Testis (tissue), 3 donors: ENCODE results near the gene TMEFF1. TPM values are rescaled to one million over a fixed set of nuclear protein-coding genes. Genes with fewer than 3 reads are reported as not detected.

Source experiments
- DNase-seq: peaks from one replicate; pipeline ENCODE4 v3.0.0-alpha.2; 2019
- H3K27ac ChIP-seq, 2 donors: fragments of 200-600 bp; sonication (generic); one replicate each; pipeline ENCODE4 v1.5.1; 2019
- H3K27me3 ChIP-seq: fragments of 200-600 bp; sonication (generic); one replicate; pipeline ENCODE4 v1.5.1; 2019
- H3K36me3 ChIP-seq: fragments of 200-600 bp; sonication (generic); one replicate; pipeline ENCODE4 v1.5.1; 2017; ENCODE audit warnings: low read depth; ENCODE audit errors: missing control alignments
- H3K4me1 ChIP-seq: fragments of 200-600 bp; sonication (generic); one replicate; pipeline ENCODE4 v1.5.1; 2019
- H3K4me3 ChIP-seq, 2 donors: fragments of 200-600 bp; sonication (generic); one replicate each; pipeline ENCODE4 v1.5.1; 2017 to 2019
- H3K9me3 ChIP-seq: fragments of 200-600 bp; sonication (generic); one replicate; pipeline ENCODE4 v1.5.1; 2017
- POLR2A ChIP-seq: fragments of 450-650 bp; IDR thresholded peaks from one replicate; pipeline ENCODE4 v1.6.1; 2017; ENCODE audit warnings: antibody characterized with exemption, mild to moderate bottlenecking, moderate library complexity
- WGBS, 2 donors: methylation state at CpG; one replicate each; pipeline ENCODE4 v1.1.5; 2018; 5-methylcytosine and 5-hydroxymethylcytosine counted together
- intact Hi-C: fragments of 100-400 bp; cut with DNase I; formaldehyde crosslinking; loops from one replicate; pipeline ENCODE4 v1.15.1; 2023; ENCODE audit warnings: low total_unique reads
- polyA plus RNA-seq: library from polyadenylated mRNA; stranded (reverse); fragments of 350-450 nt; fragmentation: Illumina TruSeq; extraction: RNeasy Lipid Tissue Mini Kit (QIAGEN cat#74804); gene quantifications from one replicate; pipeline ENCODE4 v1.2.3, GENCODE V29; 2014; ENCODE audit warnings: low read depth, low replicate concordance; ENCODE audit not compliant: insufficient read depth
- total RNA-seq, 2 donors: library from RNA; depleted of rRNA; stranded (reverse); fragments of >200 nt; gene quantifications; one replicate each; pipeline ENCODE4 v1.2.3, GENCODE V29; 2016
- TF ChIP-seq, protein P1 (sequence below), 3 experiments: fragments of 450-650 bp in 2 of 3; fragments of 200-600 bp in 1 of 3; sonication (generic) in 1 of 3; IDR thresholded peaks; one replicate each; pipeline ENCODE4 v1.5.1; 2016 to 2019; ENCODE audit warnings: antibody characterized with exemption in 3 of 3, mild to moderate bottlenecking in 2 of 3, moderate library complexity in 1 of 3

Gene TMEFF1
- total and polyA plus RNA-seq, 3 donors from 2014 or later, result 2.3 to 8.7 (median 5.9) TPM

GRCh38 chr9:100549048-100549447 lies 76.1 kb downstream of the TMEFF1 start:
- WGBS, 2 donors, result 83 to 89% methylated on average over 5 of the region's 5 CpGs

GRCh38 chr9:100554935-100555401 lies 82.0 kb downstream of the TMEFF1 start:
- Histone ChIP-seq H3K9me3 (no peaks in the 10 kb centered on the region), H3K4me1 (no peaks in the 10 kb centered on the region), H3K27ac (no peak overlapping the region), H3K27me3 (no peaks in the 10 kb centered on the region), H3K4me3 (no peak overlapping the region), H3K36me3 (no peaks in the 10 kb centered on the region)
- 58 to 78% methylated on average over 2 of the region's 2 CpGs for WGBS, 2 donors
- TF ChIP-seq, protein P1, sequence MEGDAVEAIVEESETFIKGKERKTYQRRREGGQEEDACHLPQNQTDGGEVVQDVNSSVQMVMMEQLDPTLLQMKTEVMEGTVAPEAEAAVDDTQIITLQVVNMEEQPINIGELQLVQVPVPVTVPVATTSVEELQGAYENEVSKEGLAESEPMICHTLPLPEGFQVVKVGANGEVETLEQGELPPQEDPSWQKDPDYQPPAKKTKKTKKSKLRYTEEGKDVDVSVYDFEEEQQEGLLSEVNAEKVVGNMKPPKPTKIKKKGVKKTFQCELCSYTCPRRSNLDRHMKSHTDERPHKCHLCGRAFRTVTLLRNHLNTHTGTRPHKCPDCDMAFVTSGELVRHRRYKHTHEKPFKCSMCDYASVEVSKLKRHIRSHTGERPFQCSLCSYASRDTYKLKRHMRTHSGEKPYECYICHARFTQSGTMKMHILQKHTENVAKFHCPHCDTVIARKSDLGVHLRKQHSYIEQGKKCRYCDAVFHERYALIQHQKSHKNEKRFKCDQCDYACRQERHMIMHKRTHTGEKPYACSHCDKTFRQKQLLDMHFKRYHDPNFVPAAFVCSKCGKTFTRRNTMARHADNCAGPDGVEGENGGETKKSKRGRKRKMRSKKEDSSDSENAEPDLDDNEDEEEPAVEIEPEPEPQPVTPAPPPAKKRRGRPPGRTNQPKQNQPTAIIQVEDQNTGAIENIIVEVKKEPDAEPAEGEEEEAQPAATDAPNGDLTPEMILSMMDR (IDR thresholded peaks at IDR 0.05), result no peak
- no peak for TF ChIP-seq POLR2A
- no peak for DNase-seq
- intact Hi-C loops, result no loop called here

More at GRCh38 chr9:100549048-100549447, 76.1 kb downstream of the TMEFF1 start:
- intact Hi-C loops, result no loop called here
- Histone ChIP-seq H3K9me3 (no peaks in the 10 kb centered on the region), H3K27me3 (no peaks in the 10 kb centered on the region), H3K36me3 (no peaks in the 10 kb centered on the region), H3K27ac (no peak overlapping the region), H3K4me1 (no peaks in the 10 kb centered on the region), H3K4me3 (no peak overlapping the region)
- TF ChIP-seq POLR2A, result no peak
- TF ChIP-seq, protein P1 (IDR thresholded peaks at IDR 0.05), result no peak
- DNase-seq, result no peak

DNA sequence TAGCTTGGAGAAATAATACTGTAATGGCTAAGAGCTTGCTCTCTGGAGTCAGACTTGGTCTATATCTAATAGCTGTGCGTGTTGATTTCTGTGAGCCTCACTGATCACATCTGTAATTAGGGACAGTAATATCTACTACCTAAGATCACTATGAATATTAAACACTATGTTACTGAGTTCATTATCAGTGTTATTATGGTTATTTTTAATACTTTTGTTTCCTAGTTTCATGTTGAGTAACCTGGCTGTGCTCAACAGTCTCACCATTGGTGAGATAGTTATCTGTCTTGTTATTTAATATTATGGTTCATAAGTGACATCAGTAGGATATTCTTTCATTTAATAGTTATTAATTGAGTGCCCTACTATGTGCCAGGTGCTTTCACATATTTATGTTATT lies 82.5 kb downstream of the TMEFF1 start:
- intact Hi-C loops, result no loop called here
- Histone ChIP-seq H3K27ac (no peak overlapping the region), H3K36me3 (no peaks in the 10 kb centered on the region), H3K27me3 (no peaks in the 10 kb centered on the region), H3K4me3 (no peak overlapping the region), H3K4me1 (no peaks in the 10 kb centered on the region), H3K9me3 (no peaks in the 10 kb centered on the region)
- TF ChIP-seq POLR2A, result no peak
- TF ChIP-seq, protein P1 (IDR thresholded peaks at IDR 0.05), result no peak
- DNase-seq, result no peak
- 77 to 92% methylated on average over 1 of the region's 1 CpG for WGBS, 2 donors

DNA sequence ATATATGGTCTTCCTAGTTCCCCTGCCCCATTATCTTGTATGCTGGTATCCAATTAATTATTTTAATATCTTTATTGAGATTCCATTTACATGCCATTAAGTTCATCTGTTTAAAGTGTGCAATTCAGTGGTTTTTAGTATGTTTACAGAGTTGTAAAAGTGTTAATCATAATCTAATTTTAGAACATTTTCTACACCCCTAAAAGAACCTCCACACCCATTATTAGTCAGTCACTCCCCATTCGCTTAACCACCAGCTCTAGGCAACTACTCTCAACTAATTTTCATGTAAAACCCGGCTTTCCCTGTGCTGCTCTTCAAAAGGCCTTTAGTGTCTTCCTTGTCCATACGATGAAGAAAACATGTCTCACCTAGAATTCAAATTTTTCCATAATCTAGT lies 84.1 kb downstream of the TMEFF1 start:
- WGBS, 2 donors, result 93 to 96% methylated on average over 3 of the region's 3 CpGs
- no peak for DNase-seq
- H3K9me3 ChIP-seq, result no peaks in the 10 kb centered on the region
- H3K27ac ChIP-seq, result no peak overlapping the region
- intact Hi-C loops, result no loop called here
- TF ChIP-seq POLR2A, result no peak
- TF ChIP-seq, protein P1 (IDR thresholded peaks at IDR 0.05), result no peak
- H3K4me1 ChIP-seq, result no peaks in the 10 kb centered on the region
- no peak overlapping the region for H3K4me3 ChIP-seq
- no peaks in the 10 kb centered on the region for H3K36me3 ChIP-seq
- no peaks in the 10 kb centered on the region for H3K27me3 ChIP-seq

DNA sequence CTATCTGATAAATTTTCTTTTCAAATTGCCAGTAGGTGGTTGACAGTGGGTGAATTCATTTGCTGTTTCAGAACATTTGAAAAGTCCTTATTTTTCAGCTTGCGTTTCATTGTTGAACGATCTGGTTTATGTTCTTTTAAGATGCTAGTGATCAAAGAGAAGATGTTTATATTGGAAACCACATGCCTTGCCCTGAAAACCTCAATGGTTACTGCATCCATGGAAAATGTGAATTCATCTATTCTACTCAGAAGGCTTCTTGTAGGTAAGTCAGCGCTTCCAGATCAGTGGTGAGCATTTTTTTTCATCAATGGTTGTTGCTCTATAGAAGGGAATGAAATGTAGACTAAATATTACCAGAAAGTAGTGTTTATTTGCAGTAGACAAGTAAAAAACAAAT lies 88.3 kb downstream of the TMEFF1 start:
- WGBS, 2 donors, result 88 to 90% methylated on average over 3 of the region's 3 CpGs
- H3K27ac ChIP-seq, result no peak overlapping the region
- no peak for DNase-seq
- H3K27me3 ChIP-seq, result no peaks in the 10 kb centered on the region
- no peaks in the 10 kb centered on the region for H3K9me3 ChIP-seq
- H3K4me3 ChIP-seq, result no peak overlapping the region
- intact Hi-C loops, result no loop called here
- no peak for TF ChIP-seq POLR2A
- TF ChIP-seq, protein P1 (IDR thresholded peaks at IDR 0.05), result no peak
- H3K4me1 ChIP-seq, result no peaks in the 10 kb centered on the region
- H3K36me3 ChIP-seq, result no peaks in the 10 kb centered on the region
